MM.1S (cell line): ENCODE results near the gene JAKMIP2.

Source experiments
- DNase-seq: peaks from one replicate; pipeline ENCODE4 v3.0.0-alpha.2; 2015
- H2AFZ ChIP-seq: fragments of 300-600 bp; sonication (generic); 2 replicates; pipeline ENCODE4 v1.6.0; 2016; ENCODE audit warnings: antibody characterized with exemption, low read length
- H3F3A ChIP-seq: fragments of 300-600 bp; sonication (generic); 2 replicates; pipeline ENCODE4 v1.6.1; 2016; ENCODE audit warnings: mild to moderate bottlenecking, antibody characterized with exemption, low read length, moderate library complexity, mixed read lengths; ENCODE audit not compliant: insufficient read depth
- H3K27ac ChIP-seq: fragments of 300-600 bp; sonication (generic); 2 replicates; pipeline ENCODE4 v1.5.1; 2016; ENCODE audit warnings: mild to moderate bottlenecking, low read length
- H3K27me3 ChIP-seq: fragments of 300-600 bp; sonication (generic); replicated peaks from 2 replicates; pipeline ENCODE4 v1.6.0; 2016; ENCODE audit warnings: low read length; ENCODE audit not compliant: insufficient read depth
- H3K36me3 ChIP-seq: fragments of 300-600 bp; sonication (generic); replicated peaks from 2 replicates; pipeline ENCODE4 v1.6.1; 2016; ENCODE audit warnings: mild to moderate bottlenecking, low read length, mixed read lengths; ENCODE audit not compliant: insufficient read depth
- H3K4me1 ChIP-seq: fragments of 300-600 bp; sonication (generic); 2 replicates; pipeline ENCODE4 v1.6.1; 2016; ENCODE audit warnings: low read length, mixed read lengths
- H3K4me2 ChIP-seq: fragments of 300-600 bp; sonication (generic); 2 replicates; pipeline ENCODE4 v1.6.0; 2016; ENCODE audit warnings: low read depth, low read length
- H3K4me3 ChIP-seq: fragments of 300-600 bp; sonication (generic); 2 replicates; pipeline ENCODE4 v1.5.1; 2016; ENCODE audit warnings: low read length, mixed read lengths
- H3K79me2 ChIP-seq: fragments of 300-600 bp; sonication (generic); 2 replicates; pipeline ENCODE4 v1.6.1; 2016; ENCODE audit warnings: mixed run types, low read length, mixed read lengths
- H3K9ac ChIP-seq: fragments of 300-600 bp; sonication (generic); 2 replicates; pipeline ENCODE4 v1.6.1; 2016; ENCODE audit warnings: low read length, mixed read lengths
- H3K9me2 ChIP-seq: fragments of 300-600 bp; sonication (generic); replicated peaks from 2 replicates; pipeline ENCODE4 v1.6.1; 2016; ENCODE audit warnings: mild to moderate bottlenecking, low read length, mixed read lengths; ENCODE audit not compliant: insufficient read depth
- H3K9me3 ChIP-seq: fragments of 300-600 bp; sonication (generic); replicated peaks from 2 replicates; pipeline ENCODE4 v1.6.1; 2016; ENCODE audit warnings: mild to moderate bottlenecking, low read length, mixed read lengths; ENCODE audit not compliant: insufficient read depth
- H4K20me1 ChIP-seq: fragments of 300-600 bp; sonication (generic); 2 replicates; pipeline ENCODE4 v1.6.1; 2016; ENCODE audit warnings: mild to moderate bottlenecking, low read length, moderate library complexity, mixed read lengths; ENCODE audit not compliant: insufficient read depth
- CTCF ChIP-seq: fragments of 300-600 bp; sonication (generic); IDR thresholded peaks from 2 replicates; pipeline ENCODE4 v1.5.1; 2016; ENCODE audit warnings: antibody characterized with exemption, low read length, mixed read lengths
- EZH2 ChIP-seq: fragments of 300-600 bp; sonication (generic); optimal IDR thresholded peaks from 2 replicates; pipeline ENCODE3; 2017; ENCODE audit warnings: low read depth, mild to moderate bottlenecking, antibody characterized with exemption, low read length, mixed read lengths
- EZH2phosphoT487 ChIP-seq: fragments of 300-600 bp; sonication (generic); IDR thresholded peaks from 2 replicates; pipeline ENCODE4 v1.6.1; 2018; ENCODE audit warnings: antibody characterized with exemption, low read length

The JAKMIP2 gene

GRCh38 chr5:147538236-147538635 lies 244.3 kb downstream of the JAKMIP2 start:
- no peaks in the 10 kb centered on the region for H3F3A ChIP-seq

More at GRCh38 chr5:147538236-147538635, 244.3 kb downstream of the JAKMIP2 start:
- TF ChIP-seq EZH2phosphoT487, result no peak
- TF ChIP-seq EZH2, result no peak
- no peak for TF ChIP-seq CTCF
- Histone ChIP-seq H3K9me3 (no peaks in the 10 kb centered on the region), H3K27me3 (no peaks in the 10 kb centered on the region), H3K79me2 (no peaks in the 10 kb centered on the region), H3K4me1 (no peaks in the 10 kb centered on the region), H3K4me2 (no peak overlapping the region), H2AFZ (no peak overlapping the region), H3K9me2 (no peaks in the 10 kb centered on the region), H3K4me3 (no peak overlapping the region), H3K27ac (no peak overlapping the region), H4K20me1 (no peaks in the 10 kb centered on the region), H3K9ac (no peak overlapping the region), H3K36me3 (no peaks in the 10 kb centered on the region)
- DNase-seq, result no peak
